ENCODE data around the gene IQCK.

The IQCK gene

GRCh38 chr16:19809693-19810092, 91.6 kb downstream of the IQCK start:
- Histone ChIP-seq H3K9me3 (no peaks in the 10 kb centered on the region), H3K36me3 (no peaks in the 10 kb centered on the region), H3K4me1 (no peaks in the 10 kb centered on the region), H3K27me3 (no peaks in the 10 kb centered on the region), H3K4me3 (ENCODE audit: low read depth, low read length) (no peak overlapping the region)
- no peak for TF ChIP-seq CTCF (IDR thresholded peaks at IDR 0.05; ENCODE audit: low read depth, low read length)
- DNase-seq, result no peak

GRCh38 chr16:19810817-19811731, 93.0 kb downstream of the IQCK start:
- TF ChIP-seq CTCF (IDR thresholded peaks at IDR 0.05; ENCODE audit: low read depth, low read length), result no peak
- no peak for DNase-seq
- H3K4me3 ChIP-seq (ENCODE audit: low read depth, low read length), result no peak overlapping the region
- no peaks in the 10 kb centered on the region for H3K36me3 ChIP-seq
- H3K27me3 ChIP-seq, result no peaks in the 10 kb centered on the region
- no peaks in the 10 kb centered on the region for H3K4me1 ChIP-seq
- H3K9me3 ChIP-seq, result no peaks in the 10 kb centered on the region

- no peak for TF ChIP-seq CTCF (IDR thresholded peaks at IDR 0.05; ENCODE audit: low read depth, low read length)
- no peaks in the 10 kb centered on the region for H3K9me3 ChIP-seq
These were observed 94.9 kb downstream of the IQCK start for GRCh38 chr16:19812986-19813385.

GRCh38 chr16:19815418-19815817, 97.3 kb downstream of the IQCK start:
- Histone ChIP-seq H3K27me3 (no peaks in the 10 kb centered on the region), H3K4me1 (no peaks in the 10 kb centered on the region), H3K4me3 (ENCODE audit: low read depth, low read length) (no peak overlapping the region), H3K36me3 (no peaks in the 10 kb centered on the region), H3K9me3 (no peaks in the 10 kb centered on the region)
- no peak for DNase-seq
- no peak for TF ChIP-seq CTCF (IDR thresholded peaks at IDR 0.05; ENCODE audit: low read depth, low read length)

More at GRCh38 chr16:19812986-19813385, 94.9 kb downstream of the IQCK start:
- DNase-seq, result no peak
- no peaks in the 10 kb centered on the region for H3K36me3 ChIP-seq
- H3K27me3 ChIP-seq, result no peaks in the 10 kb centered on the region
- no peak overlapping the region for H3K4me3 ChIP-seq (ENCODE audit: low read depth, low read length)
- no peaks in the 10 kb centered on the region for H3K4me1 ChIP-seq

GRCh38 chr16:19817122-19817521, 99.1 kb downstream of the IQCK start:
- Histone ChIP-seq H3K4me1 (no peaks in the 10 kb centered on the region), H3K9me3 (no peaks in the 10 kb centered on the region), H3K36me3 (no peaks in the 10 kb centered on the region), H3K27me3 (no peaks in the 10 kb centered on the region), H3K4me3 (ENCODE audit: low read depth, low read length) (no peak overlapping the region)
- no peak for DNase-seq
- no peak for TF ChIP-seq CTCF (IDR thresholded peaks at IDR 0.05; ENCODE audit: low read depth, low read length)

- Histone ChIP-seq H3K4me3 (ENCODE audit: low read depth, low read length) (no peak overlapping the region), H3K9me3 (no peaks in the 10 kb centered on the region), H3K36me3 (no peaks in the 10 kb centered on the region), H3K4me1 (no peaks in the 10 kb centered on the region), H3K27me3 (no peaks in the 10 kb centered on the region)
- no peak for DNase-seq
- TF ChIP-seq CTCF (IDR thresholded peaks at IDR 0.05; ENCODE audit: low read depth, low read length), result no peak
These were observed 99.8 kb downstream of the IQCK start for GRCh38 chr16:19817875-19818274.

All from BE2C (cell line).